Keratinocyte (primary cell): Measurements from ENCODE around the gene PRIMA1.

Experiments used
- EZH2 ChIP-seq: IDR thresholded peaks from one replicate; pipeline ENCODE4 v1.6.1; 2012; ENCODE audit warnings: inconsistent platforms, mild to moderate bottlenecking, low read length, moderate library complexity
- TF ChIP-seq, protein P1 (sequence below), 3 experiments: IDR thresholded peaks in 1 of 3; conservative IDR thresholded peaks in 1 of 3; optimal IDR thresholded peaks in 1 of 3; 2 replicates in 2 of 3; 3 replicates in 1 of 3; pipeline versions ENCODE3 to v1.5.1; 2011; ENCODE audit warnings: low read length in 3 of 3, mild to moderate bottlenecking in 3 of 3, moderate library complexity in 2 of 3, control low read depth in 1 of 3, inconsistent platforms in 1 of 3; ENCODE audit not compliant: insufficient read depth in 2 of 3; ENCODE audit errors: extremely low read depth in 1 of 3

DNA sequence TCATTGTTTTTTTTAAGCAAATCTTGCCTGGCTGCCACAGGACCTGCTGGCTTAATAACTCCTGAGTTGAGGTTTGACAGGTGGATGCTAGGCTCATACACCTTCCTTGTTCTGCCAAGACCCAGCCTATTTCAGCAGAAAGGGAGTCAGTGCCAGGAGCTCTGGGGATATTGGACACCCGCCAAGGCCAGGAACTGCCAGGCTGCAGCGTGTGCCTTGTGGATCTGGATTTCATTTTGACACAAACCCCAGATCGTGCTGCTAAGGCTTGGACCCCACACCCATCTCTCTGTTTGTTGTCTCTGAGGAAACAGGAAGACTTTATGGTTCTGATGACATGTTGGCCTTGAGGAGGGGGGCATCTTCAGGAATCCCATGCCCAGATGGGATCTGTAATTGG, 44.4 kb upstream of the PRIMA1 start:
- TF ChIP-seq, protein P1, sequence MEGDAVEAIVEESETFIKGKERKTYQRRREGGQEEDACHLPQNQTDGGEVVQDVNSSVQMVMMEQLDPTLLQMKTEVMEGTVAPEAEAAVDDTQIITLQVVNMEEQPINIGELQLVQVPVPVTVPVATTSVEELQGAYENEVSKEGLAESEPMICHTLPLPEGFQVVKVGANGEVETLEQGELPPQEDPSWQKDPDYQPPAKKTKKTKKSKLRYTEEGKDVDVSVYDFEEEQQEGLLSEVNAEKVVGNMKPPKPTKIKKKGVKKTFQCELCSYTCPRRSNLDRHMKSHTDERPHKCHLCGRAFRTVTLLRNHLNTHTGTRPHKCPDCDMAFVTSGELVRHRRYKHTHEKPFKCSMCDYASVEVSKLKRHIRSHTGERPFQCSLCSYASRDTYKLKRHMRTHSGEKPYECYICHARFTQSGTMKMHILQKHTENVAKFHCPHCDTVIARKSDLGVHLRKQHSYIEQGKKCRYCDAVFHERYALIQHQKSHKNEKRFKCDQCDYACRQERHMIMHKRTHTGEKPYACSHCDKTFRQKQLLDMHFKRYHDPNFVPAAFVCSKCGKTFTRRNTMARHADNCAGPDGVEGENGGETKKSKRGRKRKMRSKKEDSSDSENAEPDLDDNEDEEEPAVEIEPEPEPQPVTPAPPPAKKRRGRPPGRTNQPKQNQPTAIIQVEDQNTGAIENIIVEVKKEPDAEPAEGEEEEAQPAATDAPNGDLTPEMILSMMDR (optimal IDR thresholded peaks at IDR 0.05 in 1 of 3, IDR thresholded peaks at IDR 0.05 in 1 of 3, conservative IDR thresholded peaks at IDR 0.05 in 1 of 3; ENCODE audit: extremely low read depth in 1 of 3, insufficient read depth in 2 of 3, low read length in 3 of 3) = no peak
- TF ChIP-seq EZH2 = no peak
